SU-DHL-6 (cell line): Measurements from ENCODE around the gene LRTM1.

Experiments used
- H2AFZ ChIP-seq: fragments of 200-600 bp; sonication (generic); 2 replicates; pipeline ENCODE4 v1.6.1; 2014; ENCODE audit warnings: low read depth, mild to moderate bottlenecking, moderate library complexity, mixed read lengths, antibody characterized with exemption, low read length; ENCODE audit not compliant: severe bottlenecking
- H3F3A ChIP-seq: fragments of 200-600 bp; shearing (Covaris generic); 2 replicates; pipeline ENCODE4 v1.6.0; 2016; ENCODE audit warnings: antibody characterized with exemption, mild to moderate bottlenecking; ENCODE audit not compliant: insufficient read depth
- H3K27ac ChIP-seq: fragments of 200-600 bp; sonication (generic); 2 replicates; pipeline ENCODE4 v1.5.1; 2016; ENCODE audit warnings: low read depth, mild to moderate bottlenecking, low read length, moderate library complexity, mixed read lengths
- H3K27me3 ChIP-seq: fragments of 200-600 bp; sonication (generic), shearing (Covaris generic); 2 replicates; pipeline ENCODE4 v1.6.0; 2014; ENCODE audit warnings: mild to moderate bottlenecking, low read length
- H3K36me3 ChIP-seq: fragments of 200-600 bp; sonication (generic); 2 replicates; pipeline ENCODE4 v1.6.1; 2014; ENCODE audit warnings: mild to moderate bottlenecking, low read length, mixed read lengths
- H3K4me2 ChIP-seq: fragments of 300-600, 200-600 bp; shearing (Covaris generic), sonication (generic); 2 replicates; pipeline ENCODE4 v1.6.0; 2014; ENCODE audit warnings: low read length, low read depth, mild to moderate bottlenecking; ENCODE audit not compliant: poor library complexity, severe bottlenecking
- H3K4me3 ChIP-seq: fragments of 200-600 bp; sonication (generic); 2 replicates; pipeline ENCODE4 v1.5.1; 2014; ENCODE audit warnings: antibody characterized with exemption, low read length, mild to moderate bottlenecking, mixed read lengths; ENCODE audit not compliant: insufficient read depth, poor library complexity, severe bottlenecking
- H3K79me2 ChIP-seq: fragments of 200-600 bp; sonication (generic); 2 replicates; pipeline ENCODE4 v1.6.1; 2014; ENCODE audit warnings: mild to moderate bottlenecking, low read length, moderate library complexity; ENCODE audit not compliant: insufficient read depth
- H3K9ac ChIP-seq: fragments of 200-600 bp; sonication (generic); 2 replicates; pipeline ENCODE4 v1.7.0; 2014; ENCODE audit warnings: mild to moderate bottlenecking, low read length
- H3K9me2 ChIP-seq: fragments of 200-600 bp; sonication (generic); replicated peaks from 2 replicates; pipeline ENCODE4 v1.6.1; 2014; ENCODE audit warnings: low read length; ENCODE audit not compliant: insufficient read depth
- H3K9me3 ChIP-seq: fragments of 200-600 bp; sonication (generic); 2 replicates; pipeline ENCODE4 v1.6.1; 2014; ENCODE audit warnings: low read length, mixed read lengths; ENCODE audit not compliant: insufficient read depth
- H4K20me1 ChIP-seq: fragments of 200-600 bp; sonication (generic); 2 replicates; pipeline ENCODE4 v1.6.1; 2014; ENCODE audit warnings: low read depth, mild to moderate bottlenecking, antibody characterized with exemption, low read length, moderate library complexity, mixed read lengths
- CTCF ChIP-seq: fragments of 200-600 bp; sonication (generic); IDR thresholded peaks from one replicate; pipeline ENCODE4 v1.5.1; 2017; ENCODE audit warnings: antibody characterized with exemption, mild to moderate bottlenecking, low read length, moderate library complexity; ENCODE audit not compliant: insufficient read depth, poor library complexity, severe bottlenecking
- EZH2phosphoT487 ChIP-seq: fragments of 200-600 bp; sonication (generic), shearing (Covaris generic); conservative IDR thresholded peaks from 2 replicates; pipeline ENCODE4 v1.6.1; 2018; ENCODE audit warnings: mild to moderate bottlenecking, antibody characterized with exemption, low read length, moderate library complexity, mixed read lengths

Gene LRTM1

GRCh38 chr3:54928046-54928770, at the start of gene LRTM1:
TSS of gene LRTM1 (minus strand) at chr3:54928059. CDS start at chr3:54927911, 148 bp downstream.
- Histone ChIP-seq H3K36me3 (no peaks in the 10 kb centered on the region), H3K79me2 (no peaks in the 10 kb centered on the region), H3K9me2 (no peaks in the 10 kb centered on the region), H3K4me3 (no peak within 1 kb of the TSS), H3F3A (no peaks in the 10 kb centered on the region), H2AFZ (no peak within 1 kb of the TSS), H3K4me2 (no peak within 1 kb of the TSS), H3K27ac (no peak within 1 kb of the TSS), H4K20me1 (no peaks in the 10 kb centered on the region), H3K9me3 (no peaks in the 10 kb centered on the region), H3K9ac (no peak within 1 kb of the TSS), H3K27me3 (no peaks in the 10 kb centered on the region)
- TF ChIP-seq CTCF = no peak
- TF ChIP-seq EZH2phosphoT487 = no peak

- Histone ChIP-seq H3K79me2 (no peaks in the 10 kb centered on the region), H3K4me2 (no peak overlapping the region), H3K36me3 (no peaks in the 10 kb centered on the region), H3K27me3 (no peaks in the 10 kb centered on the region), H3K9ac (no peak overlapping the region), H4K20me1 (no peaks in the 10 kb centered on the region), H3K9me3 (no peaks in the 10 kb centered on the region), H3K27ac (no peak overlapping the region), H3F3A (no peaks in the 10 kb centered on the region), H2AFZ (no peak overlapping the region), H3K4me3 (no peak overlapping the region), H3K9me2 (no peaks in the 10 kb centered on the region)
- TF ChIP-seq CTCF (no peak), EZH2phosphoT487 (no peak)
Measured at GRCh38 chr3:54977439-54977838, 49.6 kb upstream of the LRTM1 start.

GRCh38 chr3:54970895-54971294, 43.0 kb upstream of the LRTM1 start:
- H3K9me2 ChIP-seq = no peaks in the 10 kb centered on the region
- H3K36me3 ChIP-seq = no peaks in the 10 kb centered on the region
- no peaks in the 10 kb centered on the region; the same call in 1 of the 2 replicates for H3K27me3 ChIP-seq
- no peaks in the 10 kb centered on the region for H3K79me2 ChIP-seq
- no peaks in the 10 kb centered on the region for H3F3A ChIP-seq
- TF ChIP-seq CTCF (no peak), EZH2phosphoT487 (no peak)
- H3K9me3 ChIP-seq = no peaks in the 10 kb centered on the region
- H3K4me3 ChIP-seq = no peak overlapping the region
- H3K4me2 ChIP-seq = no peak overlapping the region
- no peak overlapping the region for H2AFZ ChIP-seq
- no peak overlapping the region for H3K27ac ChIP-seq
- H4K20me1 ChIP-seq = no peaks in the 10 kb centered on the region
- no peak overlapping the region for H3K9ac ChIP-seq
